GM18505 (cell line): ENCODE data around the gene LMO7.

Experiments
- ATAC-seq: cut with Tn5 transposase; IDR thresholded peaks from one replicate; pipeline ENCODE4 v1.9.1; 2021; ENCODE audit not compliant: unreplicated experiment
- POLR2A ChIP-seq: IDR thresholded peaks from 4 replicates; pipeline ENCODE4 v1.6.1; 2011; ENCODE audit warnings: borderline replicate concordance; ENCODE audit not compliant: insufficient read depth, insufficient read length; ENCODE audit errors: extremely low read depth

LMO7 gene

GRCh38 chr13:75804054-75804453 is 167.9 kb downstream of the LMO7 start:
- no peak for TF ChIP-seq POLR2A
- no peak for ATAC-seq

DNA sequence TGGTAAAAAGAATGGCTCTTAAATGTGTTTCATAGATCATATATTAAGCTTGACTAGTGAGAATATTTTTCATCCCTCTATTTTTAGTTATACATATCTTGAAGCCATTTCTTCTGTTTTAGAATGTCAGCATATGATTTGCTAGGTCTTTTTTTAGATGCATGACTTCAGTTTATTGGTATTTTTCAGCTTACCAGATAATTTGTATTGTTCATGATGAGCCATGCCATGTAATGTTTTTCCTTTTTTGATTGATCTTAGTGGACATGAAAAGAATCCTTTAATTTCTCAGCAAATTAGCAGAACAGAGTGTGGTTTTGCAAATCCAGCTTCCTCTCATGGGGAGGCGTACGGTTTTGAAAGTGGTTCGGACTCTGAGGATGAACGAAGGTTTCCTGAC is 168.5 kb downstream of the LMO7 start:
- no peak for TF ChIP-seq POLR2A
- no peak for ATAC-seq

DNA sequence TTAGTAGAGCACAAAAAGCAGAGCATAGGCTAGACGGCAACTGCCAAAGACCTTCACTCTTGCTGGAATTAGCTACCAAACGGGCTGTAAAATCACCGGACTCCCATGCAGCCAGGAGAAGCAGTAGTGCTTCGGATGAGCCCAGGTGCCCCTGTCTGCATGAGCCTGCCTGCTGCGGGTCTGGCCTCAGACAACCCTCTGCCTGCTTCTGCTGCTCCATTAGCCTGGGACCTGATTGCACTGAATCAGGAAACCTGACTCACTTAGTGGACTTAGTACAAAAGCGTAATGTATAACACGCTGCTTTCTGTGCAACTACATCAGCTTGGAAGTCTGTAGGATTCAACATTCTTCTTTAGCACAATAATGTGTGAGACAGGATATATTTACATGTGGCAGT is 170.0 kb downstream of the LMO7 start:
- no peak for TF ChIP-seq POLR2A
- ATAC-seq: no peak

- no peak for ATAC-seq
- TF ChIP-seq POLR2A: no peak
These were observed 175.2 kb downstream of the LMO7 start for GRCh38 chr13:75811361-75811760.

- ATAC-seq: no peak
- no peak for TF ChIP-seq POLR2A
These were observed 175.7 kb downstream of the LMO7 start for GRCh38 chr13:75811841-75812240.

DNA sequence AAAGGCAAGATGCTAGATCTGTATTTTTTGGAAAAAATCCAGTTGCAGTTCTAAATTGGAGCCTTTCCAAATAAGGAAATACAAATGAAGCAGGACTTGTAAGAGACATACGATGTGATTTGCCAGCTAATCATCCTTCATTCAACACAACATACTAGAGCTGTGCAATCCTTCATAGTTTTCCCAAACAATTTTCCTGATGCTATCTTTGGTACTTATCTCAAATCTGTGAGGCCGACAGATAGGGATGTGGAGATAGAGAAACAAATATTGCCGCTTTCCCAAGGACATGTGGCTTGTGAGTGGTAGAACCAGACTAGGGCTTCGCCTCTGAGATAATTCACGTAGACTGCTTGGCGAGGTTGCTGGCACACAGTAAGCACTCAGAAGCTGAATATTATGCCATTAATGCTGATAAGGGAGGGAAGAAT is 176.6 kb downstream of the LMO7 start:
- no peak for TF ChIP-seq POLR2A
- ATAC-seq: no peak

GRCh38 chr13:75813323-75813722 is 177.2 kb downstream of the LMO7 start:
- TF ChIP-seq POLR2A: no peak
- ATAC-seq: no peak

- TF ChIP-seq POLR2A: no peak
- ATAC-seq: no peak
These were observed 182.2 kb downstream of the LMO7 start for GRCh38 chr13:75818179-75818967.

DNA sequence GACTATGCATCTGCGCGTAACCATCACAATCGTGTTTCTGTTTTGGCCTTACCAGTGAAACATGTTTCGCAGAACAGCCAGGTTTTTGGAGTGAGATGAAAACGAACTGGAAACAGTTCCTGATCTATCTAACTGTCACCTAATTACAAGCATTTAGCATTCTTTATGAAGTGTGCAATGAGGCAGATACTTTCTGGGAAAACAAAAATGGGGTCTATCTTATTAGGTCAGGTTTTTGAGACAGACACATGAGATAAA is 182.8 kb downstream of the LMO7 start:
- ATAC-seq: no peak
- TF ChIP-seq POLR2A: no peak

GRCh38 chr13:75825161-75825560 is 189.0 kb downstream of the LMO7 start:
- ATAC-seq: no peak
- no peak for TF ChIP-seq POLR2A

DNA sequence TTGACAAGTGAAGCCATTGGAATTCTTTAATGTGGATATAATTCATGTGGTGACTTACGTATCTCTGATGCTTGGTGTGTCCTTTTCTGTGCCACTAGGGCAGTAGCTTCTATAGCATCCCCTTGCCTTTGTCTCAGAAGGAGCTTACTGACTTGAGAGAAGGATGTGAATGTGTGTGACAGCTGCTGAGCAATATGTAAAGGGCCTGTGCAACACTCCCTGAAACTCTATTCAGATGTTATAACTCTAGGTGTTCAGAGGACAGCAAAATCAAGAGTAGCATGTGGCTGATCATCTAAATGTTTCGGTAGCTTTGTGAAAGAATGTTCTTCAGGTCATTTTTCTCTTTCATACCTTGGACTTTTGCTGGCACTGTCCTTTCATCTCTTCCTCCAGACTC is 189.5 kb downstream of the LMO7 start:
- TF ChIP-seq POLR2A: no peak
- no peak for ATAC-seq

- TF ChIP-seq POLR2A: no peak
These were observed 190.3 kb downstream of the LMO7 start for GRCh38 chr13:75826391-75826790.

GRCh38 chr13:75829830-75830229 is 193.7 kb downstream of the LMO7 start:
- ATAC-seq: no peak
- TF ChIP-seq POLR2A: no peak

More at GRCh38 chr13:75826391-75826790, 190.3 kb downstream of the LMO7 start:
- ATAC-seq: no peak

DNA sequence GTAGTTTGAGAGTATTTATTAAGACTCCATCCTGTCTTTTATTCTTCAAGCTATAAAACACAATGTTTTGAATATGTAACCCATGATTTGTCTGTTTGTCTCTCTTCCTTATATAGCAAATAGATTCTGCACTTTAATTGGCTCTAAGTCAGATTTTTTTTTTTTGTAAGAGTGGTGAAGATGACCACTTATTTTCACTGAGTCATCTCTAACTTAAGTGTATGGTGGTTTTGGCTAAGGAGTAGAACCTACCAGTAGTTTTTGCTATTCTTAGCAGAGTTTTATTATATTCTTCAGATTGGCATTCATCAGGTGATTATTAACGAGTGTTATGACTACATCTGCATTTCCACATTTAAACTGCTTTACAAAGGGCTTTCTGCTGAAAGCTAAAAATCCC is 194.7 kb downstream of the LMO7 start:
- TF ChIP-seq POLR2A: no peak
- ATAC-seq: no peak

GRCh38 chr13:75831389-75831788 is 195.3 kb downstream of the LMO7 start:
- no peak for TF ChIP-seq POLR2A
- no peak for ATAC-seq
